Loucy (cell line): ENCODE data around the gene TRAFD1.

Experiments
- EZH2phosphoT487 ChIP-seq: fragments of 200-600 bp; IDR thresholded peaks from 2 replicates; pipeline ENCODE4 v1.6.1; 2018; ENCODE audit warnings: antibody characterized with exemption, mild to moderate bottlenecking, moderate library complexity, borderline replicate concordance
- TF ChIP-seq, protein P1 (sequence below): fragments of 200-600 bp; sonication (generic); conservative IDR thresholded peaks from 2 replicates; pipeline ENCODE4 v1.5.1; 2014; ENCODE audit warnings: mild to moderate bottlenecking, antibody characterized with exemption, low read length

DNA sequence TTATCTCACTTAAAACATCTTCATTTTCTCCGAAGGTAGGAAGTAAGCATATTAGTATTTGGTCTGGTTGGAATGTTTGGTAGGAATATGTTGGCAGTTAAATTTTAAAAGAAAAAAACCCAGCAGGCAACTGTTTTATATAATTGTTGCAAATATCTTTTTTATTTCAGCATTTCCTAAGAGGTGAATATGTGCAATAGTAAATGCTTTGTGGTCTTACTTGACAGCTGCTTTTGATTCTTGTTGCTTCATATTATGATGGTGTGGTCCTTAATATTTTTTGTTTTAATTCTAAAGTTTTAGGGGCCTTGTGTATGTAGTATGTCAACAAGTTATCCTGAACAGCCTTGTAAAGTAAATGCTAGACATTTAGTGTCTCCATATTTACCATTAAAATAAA is 6.3 kb downstream of the TRAFD1 start:
- TF ChIP-seq, protein P1, sequence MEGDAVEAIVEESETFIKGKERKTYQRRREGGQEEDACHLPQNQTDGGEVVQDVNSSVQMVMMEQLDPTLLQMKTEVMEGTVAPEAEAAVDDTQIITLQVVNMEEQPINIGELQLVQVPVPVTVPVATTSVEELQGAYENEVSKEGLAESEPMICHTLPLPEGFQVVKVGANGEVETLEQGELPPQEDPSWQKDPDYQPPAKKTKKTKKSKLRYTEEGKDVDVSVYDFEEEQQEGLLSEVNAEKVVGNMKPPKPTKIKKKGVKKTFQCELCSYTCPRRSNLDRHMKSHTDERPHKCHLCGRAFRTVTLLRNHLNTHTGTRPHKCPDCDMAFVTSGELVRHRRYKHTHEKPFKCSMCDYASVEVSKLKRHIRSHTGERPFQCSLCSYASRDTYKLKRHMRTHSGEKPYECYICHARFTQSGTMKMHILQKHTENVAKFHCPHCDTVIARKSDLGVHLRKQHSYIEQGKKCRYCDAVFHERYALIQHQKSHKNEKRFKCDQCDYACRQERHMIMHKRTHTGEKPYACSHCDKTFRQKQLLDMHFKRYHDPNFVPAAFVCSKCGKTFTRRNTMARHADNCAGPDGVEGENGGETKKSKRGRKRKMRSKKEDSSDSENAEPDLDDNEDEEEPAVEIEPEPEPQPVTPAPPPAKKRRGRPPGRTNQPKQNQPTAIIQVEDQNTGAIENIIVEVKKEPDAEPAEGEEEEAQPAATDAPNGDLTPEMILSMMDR, result no peak
- no peak for TF ChIP-seq EZH2phosphoT487
